Sigmoid colon (tissue), 7 donors: ENCODE data around the gene RBKS. TPM values are rescaled to one million over a fixed set of nuclear protein-coding genes. Genes with fewer than 3 reads are reported as not detected.

Experiments used
- DNase-seq: peaks from one replicate; pipeline ENCODE4 v3.0.0-alpha.2; 2019
- H3K27ac ChIP-seq, 4 donors: fragments of 200-600 bp; sonication (generic); one replicate each; pipeline ENCODE4 v1.5.1; 2016 to 2019; ENCODE audit warnings: mild to moderate bottlenecking in 1 of 4
- H3K27me3 ChIP-seq, 3 donors: fragments of 200-600 bp; sonication (generic); one replicate each; pipeline ENCODE4 v1.5.1; 2019; ENCODE audit warnings: mild to moderate bottlenecking in 1 of 3
- H3K36me3 ChIP-seq, 4 donors: fragments of 200-600 bp; sonication (generic); one replicate each; pipeline ENCODE4 v1.5.1; 2016 to 2019
- H3K4me1 ChIP-seq, 4 donors: fragments of 200-600 bp; sonication (generic); one replicate each; pipeline ENCODE4 v1.5.1; 2017 to 2019
- H3K4me3 ChIP-seq, 4 donors: fragments of 200-600 bp; sonication (generic); one replicate each; pipeline ENCODE4 v1.5.1; 2017 to 2019; ENCODE audit warnings: mild to moderate bottlenecking in 2 of 4, moderate library complexity in 1 of 4
- H3K9me3 ChIP-seq, 4 donors: fragments of 200-600 bp in 3 of 4; sonication (generic) in 3 of 4; one replicate each; pipeline versions ENCODE4 v1.5.1 to v1.6.1; 2013 to 2019
- EP300 ChIP-seq, 4 donors: sonication (generic); formaldehyde crosslinking; IDR thresholded peaks; one replicate each; pipeline ENCODE4 v1.6.1; 2017; ENCODE audit warnings: antibody characterized with exemption in 4 of 4
- POLR2A ChIP-seq, 2 donors: fragments of 450-650 bp; IDR thresholded peaks; one replicate each; pipeline ENCODE4 v1.6.1; 2016; ENCODE audit warnings: antibody characterized with exemption in 2 of 2, mild to moderate bottlenecking in 2 of 2, moderate library complexity in 2 of 2
- POLR2AphosphoS5 ChIP-seq, 4 donors: sonication (generic); formaldehyde crosslinking; IDR thresholded peaks; one replicate each; pipeline ENCODE4 v1.6.1; 2017; ENCODE audit warnings: antibody characterized with exemption in 4 of 4
- WGBS, 2 donors: extraction: QIAGEN DNeasy Blood & Tissue Kit; methylation state at CpG; one replicate each; pipeline ENCODE4 v1.1.7; 2013; 5-methylcytosine and 5-hydroxymethylcytosine counted together
- intact Hi-C: fragments of 100-400 bp; cut with DNase I; formaldehyde crosslinking; loops from one replicate; pipeline ENCODE4 v1.15.1; 2023
- polyA plus RNA-seq, 3 donors: library from polyadenylated mRNA; stranded (reverse); fragments of 200-250 nt; gene quantifications; one replicate each; pipeline ENCODE4 v1.2.3, GENCODE V29; 2013
- total RNA-seq, 4 donors: library from RNA; depleted of rRNA; stranded (reverse); fragments of >200 nt; gene quantifications; one replicate each; pipeline ENCODE4 v1.1.0, GENCODE V29; 2016
- TF ChIP-seq, protein P1 (sequence below), 4 experiments: fragments of 450-650 bp in 3 of 4; fragments of 200-600 bp in 1 of 4; IDR thresholded peaks; one replicate each; pipeline ENCODE4 v1.5.1; 2016 to 2019; ENCODE audit warnings: antibody characterized with exemption in 4 of 4, mild to moderate bottlenecking in 3 of 4, moderate library complexity in 2 of 4
- donor health status: healthy with polysubstance abuse.
- donor health status: Bipolar disorder and iron deficiency.
- donor health status: healthy.

RBKS gene
- total and polyA plus RNA-seq, 7 donors: 0.55 to 28.0 (median 3.1) TPM

DNA sequence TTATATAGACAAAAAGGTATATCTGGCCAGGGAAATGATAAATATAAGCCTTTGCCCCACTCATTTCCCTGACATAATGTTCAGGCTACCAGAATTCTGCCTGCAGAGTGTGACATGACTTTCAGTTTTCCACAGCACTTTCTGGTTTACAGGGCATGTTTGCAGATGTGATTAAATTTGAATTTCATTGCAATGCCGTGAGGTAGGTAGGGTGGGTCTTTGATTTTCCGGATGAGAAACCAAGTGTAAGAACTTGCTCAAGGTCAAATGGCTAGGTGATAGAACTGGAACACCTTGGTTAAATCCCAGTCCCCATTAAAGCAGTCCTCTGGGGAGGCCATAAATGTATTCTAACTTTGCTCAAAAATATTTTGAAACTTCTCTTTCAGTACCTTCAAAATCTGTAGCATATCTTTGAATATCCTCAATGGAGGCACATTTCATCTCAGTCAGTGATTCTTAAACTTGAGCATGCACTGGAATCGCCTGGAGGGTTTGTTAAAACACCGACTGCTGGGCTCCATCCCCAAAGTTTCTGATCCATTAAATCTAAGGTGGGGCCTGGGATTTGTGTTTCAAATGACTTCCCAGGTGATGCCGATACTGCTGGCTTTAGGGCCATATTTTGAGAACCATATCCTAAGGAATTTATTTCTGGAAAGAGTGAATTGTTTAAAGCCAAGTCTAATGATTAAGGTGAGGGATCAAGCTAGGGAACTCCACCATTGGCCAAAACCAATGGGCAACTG is 83.7 kb downstream of the RBKS start:
- H3K4me1 ChIP-seq: peaks cover 0 to 19% (median 6%) of the 10 kb centered on the region in 4 donors
- H3K36me3 ChIP-seq: no peaks in the 10 kb centered on the region
- 92 to 94% methylated on average over 5 of the region's 5 CpGs for WGBS, 2 donors
- no peaks in the 10 kb centered on the region for H3K9me3 ChIP-seq
- no peak overlapping the region for H3K4me3 ChIP-seq
- H3K27me3 ChIP-seq: no peaks in the 10 kb centered on the region
- DNase-seq: no peak
- intact Hi-C loops: no loop called here
- H3K27ac ChIP-seq: no peak overlapping the region
- no peak for TF ChIP-seq POLR2AphosphoS5 (IDR thresholded peaks at IDR 0.05)
- no peak for TF ChIP-seq EP300 (IDR thresholded peaks at IDR 0.05)
- TF ChIP-seq, protein P1, sequence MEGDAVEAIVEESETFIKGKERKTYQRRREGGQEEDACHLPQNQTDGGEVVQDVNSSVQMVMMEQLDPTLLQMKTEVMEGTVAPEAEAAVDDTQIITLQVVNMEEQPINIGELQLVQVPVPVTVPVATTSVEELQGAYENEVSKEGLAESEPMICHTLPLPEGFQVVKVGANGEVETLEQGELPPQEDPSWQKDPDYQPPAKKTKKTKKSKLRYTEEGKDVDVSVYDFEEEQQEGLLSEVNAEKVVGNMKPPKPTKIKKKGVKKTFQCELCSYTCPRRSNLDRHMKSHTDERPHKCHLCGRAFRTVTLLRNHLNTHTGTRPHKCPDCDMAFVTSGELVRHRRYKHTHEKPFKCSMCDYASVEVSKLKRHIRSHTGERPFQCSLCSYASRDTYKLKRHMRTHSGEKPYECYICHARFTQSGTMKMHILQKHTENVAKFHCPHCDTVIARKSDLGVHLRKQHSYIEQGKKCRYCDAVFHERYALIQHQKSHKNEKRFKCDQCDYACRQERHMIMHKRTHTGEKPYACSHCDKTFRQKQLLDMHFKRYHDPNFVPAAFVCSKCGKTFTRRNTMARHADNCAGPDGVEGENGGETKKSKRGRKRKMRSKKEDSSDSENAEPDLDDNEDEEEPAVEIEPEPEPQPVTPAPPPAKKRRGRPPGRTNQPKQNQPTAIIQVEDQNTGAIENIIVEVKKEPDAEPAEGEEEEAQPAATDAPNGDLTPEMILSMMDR (IDR thresholded peaks at IDR 0.05): no peak
- TF ChIP-seq POLR2A (IDR thresholded peaks at IDR 0.05): no peak

DNA sequence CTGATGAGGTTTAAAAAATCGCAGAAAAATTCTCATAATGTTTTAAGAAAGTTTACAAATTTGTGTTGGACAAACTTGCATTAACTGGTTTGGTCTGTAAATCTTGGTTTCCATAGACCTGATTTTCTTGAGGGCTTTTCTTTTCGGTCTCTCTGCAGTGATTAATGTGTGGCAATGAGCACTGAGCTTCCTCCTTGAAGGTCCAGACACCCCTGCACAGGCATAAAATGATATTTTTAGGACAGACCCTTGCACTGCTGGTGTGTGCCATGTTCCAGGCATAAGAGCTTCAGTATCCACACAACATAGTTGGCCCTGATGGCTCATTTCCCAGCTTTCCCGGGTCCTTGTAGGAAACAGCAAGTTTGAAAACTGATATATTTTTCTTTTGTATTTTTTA is 85.0 kb downstream of the RBKS start:
- H3K4me1 ChIP-seq: peaks cover 0 to 29% (median 12%) of the 10 kb centered on the region in 4 donors
- no peaks in the 10 kb centered on the region for H3K36me3 ChIP-seq
- WGBS, 2 donors: 70 to 83% methylated on average over 3 of the region's 3 CpGs
- no peaks in the 10 kb centered on the region for H3K9me3 ChIP-seq
- H3K4me3 ChIP-seq: no peak overlapping the region
- no peaks in the 10 kb centered on the region for H3K27me3 ChIP-seq
- TF ChIP-seq EP300 (IDR thresholded peaks at IDR 0.05) (no peak), POLR2A (IDR thresholded peaks at IDR 0.05) (no peak), POLR2AphosphoS5 (IDR thresholded peaks at IDR 0.05) (no peak)
- TF ChIP-seq, protein P1 (IDR thresholded peaks at IDR 0.05): no peak
- intact Hi-C loops: no loop called here
- no peak overlapping the region for H3K27ac ChIP-seq
- no peak for DNase-seq

- Histone ChIP-seq H3K4me3 (no peak overlapping the region), H3K27me3 (no peaks in the 10 kb centered on the region), H3K36me3 (no peaks in the 10 kb centered on the region), H3K9me3 (no peaks in the 10 kb centered on the region), H3K4me1 (peaks cover 0 to 30% (median 19%) of the 10 kb centered on the region in 4 donors), H3K27ac (no peak overlapping the region)
- intact Hi-C loops: no loop called here
- no peak for TF ChIP-seq EP300 (IDR thresholded peaks at IDR 0.05)
- TF ChIP-seq POLR2AphosphoS5 (IDR thresholded peaks at IDR 0.05): no peak
- no peak for DNase-seq
These were observed 86.0 kb downstream of the RBKS start for GRCh38 chr2:27804146-27804545.

DNA sequence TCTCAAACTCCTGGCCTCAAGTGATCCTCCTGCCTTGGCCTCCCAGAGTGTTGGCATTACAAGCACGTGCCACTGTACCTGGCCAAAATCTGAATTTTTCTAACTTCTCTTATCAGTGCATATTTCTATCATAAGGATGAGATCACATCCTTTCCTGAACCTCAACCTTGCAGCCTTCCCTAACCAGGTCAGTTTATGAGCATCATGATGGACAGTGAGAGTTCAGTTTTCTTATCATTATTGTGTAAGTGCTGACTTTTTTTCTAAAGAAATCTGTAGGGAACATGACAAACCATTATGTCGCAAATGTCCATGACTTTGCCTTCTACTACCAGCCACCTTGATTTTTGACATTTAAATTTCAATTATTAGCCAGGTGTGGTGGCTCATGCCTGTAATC is 87.1 kb downstream of the RBKS start:
- Histone ChIP-seq H3K36me3 (no peaks in the 10 kb centered on the region), H3K4me3 (no peak overlapping the region), H3K4me1 (peaks cover 0 to 33% (median 28%) of the 10 kb centered on the region in 4 donors), H3K27ac (peak overlapping the region in 1 of 4 donors; percentile 21), H3K27me3 (no peaks in the 10 kb centered on the region), H3K9me3 (no peaks in the 10 kb centered on the region)
- DNase-seq: no peak
- intact Hi-C loops: no loop called here
- WGBS, 2 donors: 89 to 98% methylated on average over 2 of the region's 2 CpGs
- no peak for TF ChIP-seq POLR2A (IDR thresholded peaks at IDR 0.05)
- TF ChIP-seq EP300 (IDR thresholded peaks at IDR 0.05): no peak
- no peak for TF ChIP-seq POLR2AphosphoS5 (IDR thresholded peaks at IDR 0.05)
- TF ChIP-seq, protein P1 (IDR thresholded peaks at IDR 0.05): no peak

- TF ChIP-seq EP300 (IDR thresholded peaks at IDR 0.05) (no peak), POLR2A (IDR thresholded peaks at IDR 0.05) (no peak), POLR2AphosphoS5 (IDR thresholded peaks at IDR 0.05) (no peak)
- TF ChIP-seq, protein P1 (IDR thresholded peaks at IDR 0.05): no peak
- DNase-seq: no peak
- WGBS, 2 donors: 96 to 97% methylated on average over 6 of the region's 6 CpGs
- Histone ChIP-seq H3K4me3 (no peak overlapping the region), H3K9me3 (no peaks in the 10 kb centered on the region), H3K4me1 (peaks cover 0 to 38% (median 32%) of the 10 kb centered on the region in 4 donors), H3K27ac (peak overlapping the region in 1 of 4 donors; percentile 21), H3K27me3 (no peaks in the 10 kb centered on the region), H3K36me3 (no peaks in the 10 kb centered on the region)
- intact Hi-C loops: no loop called here
These were observed 87.6 kb downstream of the RBKS start for GRCh38 chr2:27802547-27802946.
